Gastrocnemius medialis (tissue), 4 donors: ENCODE data around the gene GPR142. TPM values are rescaled to one million over a fixed set of nuclear protein-coding genes. Genes with fewer than 3 reads are reported as not detected.
A peak's percentile ranks its signal among the peaks of the same experiment; 100 is the strongest.

Experiments
- ATAC-seq, 2 donors: fragments of 150-250 bp; one replicate each; pipeline ENCODE4 v1.9.1; 2016
- DNase-seq, 2 donors: peaks; one replicate each; pipeline ENCODE4 v3.0.0-alpha.2; 2019
- H3K27ac ChIP-seq, 4 donors: fragments of 200-600 bp; sonication (generic); 1 replicate in 1 of 4; 2 replicates in 3 of 4; pipeline ENCODE4 v1.5.1; 2016 to 2018; ENCODE audit warnings: mild to moderate bottlenecking in 2 of 4, moderate library complexity in 1 of 4
- H3K27me3 ChIP-seq, 3 donors: fragments of 200-600 bp; sonication (generic) in 2 of 3; 1 replicate in 1 of 3; 2 replicates in 2 of 3; pipeline versions ENCODE4 v1.5.1 to v1.6.0; 2016 to 2019; ENCODE audit warnings: mild to moderate bottlenecking in 1 of 3, moderate library complexity in 1 of 3
- H3K36me3 ChIP-seq, 2 donors: fragments of 200-600 bp; sonication (generic) in 1 of 2; one replicate each; pipeline ENCODE4 v1.5.1; 2017 to 2018
- H3K4me1 ChIP-seq, 2 donors: fragments of 200-600 bp; sonication (generic) in 1 of 2; one replicate each; pipeline ENCODE4 v1.5.1; 2016 to 2017; ENCODE audit warnings: mild to moderate bottlenecking in 2 of 2
- H3K4me3 ChIP-seq, 4 donors: fragments of 200-600 bp; sonication (generic) in 3 of 4; 1 replicate in 1 of 4; 2 replicates in 3 of 4; pipeline ENCODE4 v1.5.1; 2016 to 2019; ENCODE audit warnings: mild to moderate bottlenecking in 2 of 4
- H3K9me3 ChIP-seq, 3 donors: fragments of 200-600 bp; sonication (generic) in 2 of 3; 1 replicate in 1 of 3; 2 replicates in 2 of 3; pipeline ENCODE4 v1.5.1; 2016 to 2019
- POLR2A ChIP-seq, 2 donors: fragments of 450-650 bp; IDR thresholded peaks; one replicate each; pipeline ENCODE4 v1.6.1; 2017; ENCODE audit warnings: antibody characterized with exemption in 2 of 2, mild to moderate bottlenecking in 2 of 2, moderate library complexity in 2 of 2
- in situ Hi-C, 4 donors: fragments of 200-750 bp; cut with MboI; loops; one replicate each; pipeline versions ENCODE4 v1.15.0 to v1.8.0; 2017; ENCODE audit warnings: low sequenced_read_pairs in 4 of 4
- intact Hi-C: fragments of 100-400 bp; cut with DNase I; formaldehyde crosslinking; loops from one replicate; pipeline ENCODE4 v1.15.1; 2023; ENCODE audit warnings: low total_unique reads
- total RNA-seq, 4 donors: library from RNA; depleted of rRNA; stranded (reverse); fragments of >200 nt; gene quantifications; one replicate each; pipeline versions ENCODE4 v1.1.0 to v1.2.3, GENCODE V29; 2016
- TF ChIP-seq, protein P1 (sequence below), 5 experiments: fragments of 450-650 bp in 3 of 5; fragments of 200-600 bp in 2 of 5; sonication (generic) in 2 of 5; IDR thresholded peaks in 4 of 5; conservative IDR thresholded peaks in 1 of 5; 1 replicate in 4 of 5; 2 replicates in 1 of 5; pipeline ENCODE4 v1.5.1; 2016 to 2019; ENCODE audit warnings: antibody characterized with exemption in 5 of 5, mild to moderate bottlenecking in 3 of 5, moderate library complexity in 3 of 5

The GPR142 gene
- total RNA-seq, 4 donors from 2014 or later = not detected

GRCh38 chr17:74394977-74395376 is 27.7 kb downstream of the GPR142 start:
- peak; percentile 78 to 92 for DNase-seq
- H3K27ac ChIP-seq = peak overlapping the region; percentile 88 to 95 (median 95)
- peak; percentile 93 to 94 for ATAC-seq
- TF ChIP-seq, protein P1, sequence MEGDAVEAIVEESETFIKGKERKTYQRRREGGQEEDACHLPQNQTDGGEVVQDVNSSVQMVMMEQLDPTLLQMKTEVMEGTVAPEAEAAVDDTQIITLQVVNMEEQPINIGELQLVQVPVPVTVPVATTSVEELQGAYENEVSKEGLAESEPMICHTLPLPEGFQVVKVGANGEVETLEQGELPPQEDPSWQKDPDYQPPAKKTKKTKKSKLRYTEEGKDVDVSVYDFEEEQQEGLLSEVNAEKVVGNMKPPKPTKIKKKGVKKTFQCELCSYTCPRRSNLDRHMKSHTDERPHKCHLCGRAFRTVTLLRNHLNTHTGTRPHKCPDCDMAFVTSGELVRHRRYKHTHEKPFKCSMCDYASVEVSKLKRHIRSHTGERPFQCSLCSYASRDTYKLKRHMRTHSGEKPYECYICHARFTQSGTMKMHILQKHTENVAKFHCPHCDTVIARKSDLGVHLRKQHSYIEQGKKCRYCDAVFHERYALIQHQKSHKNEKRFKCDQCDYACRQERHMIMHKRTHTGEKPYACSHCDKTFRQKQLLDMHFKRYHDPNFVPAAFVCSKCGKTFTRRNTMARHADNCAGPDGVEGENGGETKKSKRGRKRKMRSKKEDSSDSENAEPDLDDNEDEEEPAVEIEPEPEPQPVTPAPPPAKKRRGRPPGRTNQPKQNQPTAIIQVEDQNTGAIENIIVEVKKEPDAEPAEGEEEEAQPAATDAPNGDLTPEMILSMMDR (IDR thresholded peaks at IDR 0.05 in 4 of 5, conservative IDR thresholded peaks at IDR 0.05 in 1 of 5) = peak in 2 of 5 experiments; percentile 7 to 23
- peak; percentile 38 to 48 for TF ChIP-seq POLR2A (IDR thresholded peaks at IDR 0.05)
- peak overlapping the region in 2 of 4 donors; percentile 9 to 19 for H3K4me3 ChIP-seq
- H3K9me3 ChIP-seq = no peaks in the 10 kb centered on the region
- in situ Hi-C loops (loop anchor here in 1 of 4 donors (25.0 kb wide), 1 partner anchor 467 kb away; the partner anchor contains the start of genes FDXR and GRIN2C), intact Hi-C loops (loop anchor here (1.0 kb wide), 1 partner anchor 29 kb away; no protein-coding TSS in a partner anchor)
- H3K4me1 ChIP-seq = peaks cover 40 to 41% of the 10 kb centered on the region in 2 donors
- H3K36me3 ChIP-seq = no peaks in the 10 kb centered on the region
- no peaks in the 10 kb centered on the region for H3K27me3 ChIP-seq

GRCh38 chr17:74396567-74396966 is 29.3 kb downstream of the GPR142 start:
- Histone ChIP-seq H3K27me3 (no peaks in the 10 kb centered on the region), H3K36me3 (no peaks in the 10 kb centered on the region), H3K4me1 (peaks cover 35 to 37% of the 10 kb centered on the region in 2 donors), H3K9me3 (no peaks in the 10 kb centered on the region), H3K4me3 (no peak overlapping the region), H3K27ac (peak overlapping the region; percentile 88 to 95 (median 95))
- DNase-seq (no peak), ATAC-seq (no peak)
- intact Hi-C loops (no loop called here), in situ Hi-C loops (loop anchor here in 1 of 4 donors (25.0 kb wide), 1 partner anchor 466 kb away; the partner anchor contains the start of genes FDXR and GRIN2C)
- TF ChIP-seq POLR2A (IDR thresholded peaks at IDR 0.05) = no peak
- TF ChIP-seq, protein P1 (IDR thresholded peaks at IDR 0.05 in 4 of 5, conservative IDR thresholded peaks at IDR 0.05 in 1 of 5) = no peak

- no peak overlapping the region for H3K4me3 ChIP-seq
- intact Hi-C loops (no loop called here), in situ Hi-C loops (no loop called here)
- TF ChIP-seq, protein P1 (IDR thresholded peaks at IDR 0.05 in 4 of 5, conservative IDR thresholded peaks at IDR 0.05 in 1 of 5) = no peak
- TF ChIP-seq POLR2A (IDR thresholded peaks at IDR 0.05) = no peak
- no peaks in the 10 kb centered on the region for H3K9me3 ChIP-seq
- H3K4me1 ChIP-seq = peaks cover 6 to 8% of the 10 kb centered on the region in 2 donors
- H3K36me3 ChIP-seq = no peaks in the 10 kb centered on the region
- ATAC-seq = no peak
- H3K27ac ChIP-seq = no peak overlapping the region
- no peak for DNase-seq
- H3K27me3 ChIP-seq = no peaks in the 10 kb centered on the region
Observed at GRCh38 chr17:74402048-74402447, 34.7 kb downstream of the GPR142 start.

DNA sequence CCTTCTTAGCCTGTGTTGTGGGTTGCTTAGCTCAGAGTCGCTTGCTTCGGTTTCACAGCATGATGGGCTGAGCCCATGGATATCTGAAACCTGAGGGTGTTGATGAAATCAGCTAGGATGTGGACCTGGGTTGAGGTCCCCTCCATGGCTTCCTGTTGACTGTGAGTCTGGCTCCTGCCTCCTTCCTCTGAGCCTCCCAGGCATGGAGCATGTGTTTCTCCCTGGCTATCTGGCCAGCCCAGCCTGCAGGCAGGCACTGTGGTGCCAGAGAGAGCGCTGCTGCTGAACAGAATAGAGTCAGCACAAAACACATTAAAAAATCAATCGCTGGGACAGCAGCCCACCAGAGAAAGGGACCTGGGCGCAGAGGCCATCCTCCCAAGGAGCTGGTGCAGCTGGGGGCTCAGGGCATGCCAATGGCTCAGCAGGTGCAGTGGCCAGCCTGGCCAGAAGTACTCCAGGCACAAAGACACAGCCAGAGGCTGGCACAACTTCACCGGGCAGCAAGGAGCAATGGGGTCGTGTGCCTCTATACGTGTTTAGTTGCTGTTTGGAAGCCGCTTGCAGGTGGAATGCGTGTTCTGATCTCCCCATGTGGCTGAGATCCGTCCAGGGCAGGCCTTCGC is 36.3 kb downstream of the GPR142 start:
- Histone ChIP-seq H3K36me3 (no peaks in the 10 kb centered on the region), H3K4me1 (peaks cover 11 to 13% of the 10 kb centered on the region in 2 donors), H3K4me3 (no peak overlapping the region), H3K27ac (no peak overlapping the region), H3K9me3 (no peaks in the 10 kb centered on the region), H3K27me3 (no peaks in the 10 kb centered on the region)
- no peak for TF ChIP-seq POLR2A (IDR thresholded peaks at IDR 0.05)
- TF ChIP-seq, protein P1 (IDR thresholded peaks at IDR 0.05 in 4 of 5, conservative IDR thresholded peaks at IDR 0.05 in 1 of 5) = no peak
- intact Hi-C loops = no loop called here
- peak in 1 of 2 donors; percentile 37 for ATAC-seq
- DNase-seq = no peak
- in situ Hi-C loops = no loop called here
